H9 (cell line): Measurements from ENCODE around the gene TUBB4B. TPM values are rescaled to one million over a fixed set of nuclear protein-coding genes. Genes with fewer than 3 reads are reported as not detected.

Experiments
- DNase-seq: peaks from one replicate; pipeline ENCODE4 v3.0.0-alpha.2; 2017
- H2AFZ ChIP-seq: one replicate; pipeline ENCODE4 v1.6.1; 2013; ENCODE audit warnings: mild to moderate bottlenecking, low read length, control low read depth, moderate library complexity
- H2AK5ac ChIP-seq: 2 replicates; pipeline ENCODE4 v1.6.1; 2013; ENCODE audit warnings: low read length, control low read depth, mixed read lengths; ENCODE audit not compliant: insufficient read length
- H2BK120ac ChIP-seq: one replicate; pipeline ENCODE4 v1.6.1; 2013; ENCODE audit warnings: low read depth, mild to moderate bottlenecking, low read length, control low read depth, inconsistent platforms; ENCODE audit not compliant: poor library complexity, severe bottlenecking
- H2BK12ac ChIP-seq: 2 replicates; pipeline ENCODE4 v1.6.1; 2013; ENCODE audit warnings: low read length, control low read depth, mixed read lengths, low read depth; ENCODE audit not compliant: insufficient read length
- H2BK15ac ChIP-seq: 2 replicates; pipeline ENCODE4 v1.6.1; 2013; ENCODE audit warnings: low read depth, low read length, control low read depth
- H2BK20ac ChIP-seq: one replicate; pipeline ENCODE4 v1.6.1; 2013; ENCODE audit warnings: low read depth, mild to moderate bottlenecking, low read length, control low read depth, inconsistent platforms; ENCODE audit not compliant: poor library complexity, severe bottlenecking
- H2BK5ac ChIP-seq: 2 replicates; pipeline ENCODE4 v1.6.1; 2013; ENCODE audit warnings: low read length, control low read depth, mixed read lengths; ENCODE audit not compliant: insufficient read length
- H3K14ac ChIP-seq: 2 replicates; pipeline ENCODE4 v1.6.1; 2013; ENCODE audit warnings: low read length, control low read depth; ENCODE audit not compliant: insufficient read depth
- H3K18ac ChIP-seq: 2 replicates; pipeline ENCODE4 v1.6.1; 2013; ENCODE audit warnings: low read depth, mild to moderate bottlenecking, mixed read lengths, low read length, control low read depth; ENCODE audit not compliant: insufficient read length
- H3K23ac ChIP-seq: 2 replicates; pipeline ENCODE4 v1.6.1; 2013; ENCODE audit warnings: low read length, control low read depth, mixed read lengths, low read depth; ENCODE audit not compliant: insufficient read length
- H3K23me2 ChIP-seq: 2 replicates; pipeline ENCODE4 v1.6.1; 2013; ENCODE audit warnings: low read depth, mild to moderate bottlenecking, mixed read lengths, low read length, control low read depth; ENCODE audit not compliant: insufficient read length, poor library complexity, severe bottlenecking
- H3K27ac ChIP-seq: 2 replicates; pipeline ENCODE4 v1.5.1; 2013; ENCODE audit warnings: low read length, control low read depth, mixed read lengths, low read depth; ENCODE audit not compliant: insufficient read length
- H3K27me3 ChIP-seq: 2 replicates; pipeline ENCODE4 v1.6.1; 2013; ENCODE audit warnings: low read length, control low read depth, inconsistent platforms; ENCODE audit not compliant: insufficient read depth
- H3K4ac ChIP-seq: 2 replicates; pipeline ENCODE4 v1.6.1; 2013; ENCODE audit warnings: low read depth, mild to moderate bottlenecking, control low read depth, inconsistent platforms, low read length, moderate library complexity
- H3K4me1 ChIP-seq: 2 replicates; pipeline ENCODE4 v1.6.1; 2013; ENCODE audit warnings: low read length, control low read depth, inconsistent platforms; ENCODE audit not compliant: insufficient read depth
- H3K4me2 ChIP-seq: 2 replicates; pipeline ENCODE4 v1.6.1; 2013; ENCODE audit warnings: low read length, control low read depth, mixed read lengths; ENCODE audit not compliant: insufficient read length, insufficient read depth
- H3K56ac ChIP-seq: 2 replicates; pipeline ENCODE4 v1.6.1; 2013; ENCODE audit warnings: low read depth, mild to moderate bottlenecking, mixed read lengths, low read length, control low read depth; ENCODE audit not compliant: insufficient read length
- H3K79me1 ChIP-seq: 2 replicates; pipeline ENCODE4 v1.6.1; 2013; ENCODE audit warnings: low read depth, mild to moderate bottlenecking, moderate library complexity, low read length, control low read depth, inconsistent platforms; ENCODE audit not compliant: insufficient read depth, poor library complexity, severe bottlenecking
- H3K79me2 ChIP-seq: 2 replicates; pipeline ENCODE4 v1.6.1; 2013; ENCODE audit warnings: low read length, control low read depth, inconsistent platforms; ENCODE audit not compliant: insufficient read depth
- H3K9ac ChIP-seq: 2 replicates; pipeline ENCODE4 v1.6.1; 2013; ENCODE audit warnings: low read length, control low read depth, mixed read lengths; ENCODE audit not compliant: insufficient read length; ENCODE audit errors: extremely low read depth
- H3K9me3 ChIP-seq: one replicate; pipeline ENCODE4 v1.6.1; 2013; ENCODE audit warnings: low read depth, low read length, inconsistent platforms; ENCODE audit not compliant: control insufficient read depth
- H3T11ph ChIP-seq: one replicate; pipeline ENCODE4 v1.6.1; 2013; ENCODE audit warnings: mild to moderate bottlenecking, low read length, control low read depth, inconsistent platforms
- H4K20me1 ChIP-seq: one replicate; pipeline ENCODE4 v1.6.1; 2013; ENCODE audit not compliant: control insufficient read depth, insufficient read length, insufficient read depth
- H4K5ac ChIP-seq: 2 replicates; pipeline ENCODE4 v1.6.1; 2013; ENCODE audit warnings: low read depth, mild to moderate bottlenecking, mixed read lengths, low read length, control low read depth; ENCODE audit not compliant: insufficient read length
- H4K8ac ChIP-seq: replicated peaks from 2 replicates; pipeline ENCODE4 v1.6.1; 2013; ENCODE audit warnings: low read length, control low read depth, mixed read lengths, low read depth; ENCODE audit not compliant: insufficient read length
- H4K91ac ChIP-seq: 2 replicates; pipeline ENCODE4 v1.6.1; 2013; ENCODE audit warnings: low read depth, mild to moderate bottlenecking, moderate library complexity, mixed read lengths, low read length, control low read depth; ENCODE audit not compliant: insufficient read length
- H3K27ac Mint-ChIP-seq, 3 experiments: 2 replicates in 2 of 3; 3 replicates in 1 of 3; pipeline ENCODE4 v1.8.0; 2020 to 2021; ENCODE audit warnings: mixed read lengths in 3 of 3, mild to moderate bottlenecking in 1 of 3, moderate library complexity in 1 of 3
- H3K27me3 Mint-ChIP-seq: 2 replicates; pipeline ENCODE4 v1.8.0; 2021; ENCODE audit warnings: low read depth, mild to moderate bottlenecking, moderate library complexity, mixed read lengths
- H3K36me3 Mint-ChIP-seq, 3 experiments: 2 replicates in 2 of 3; 3 replicates in 1 of 3; pipeline ENCODE4 v1.8.0; 2020 to 2021; ENCODE audit warnings: low read depth in 3 of 3, mixed read lengths in 3 of 3; ENCODE audit not compliant: insufficient read depth in 1 of 3
- H3K4me1 Mint-ChIP-seq, 2 experiments: 2 replicates each; pipeline ENCODE4 v1.8.0; 2020; ENCODE audit warnings: mixed read lengths in 2 of 2
- H3K4me3 Mint-ChIP-seq, 2 experiments: 2 replicates in 1 of 2; 3 replicates in 1 of 2; pipeline ENCODE4 v1.8.0; 2020 to 2021; ENCODE audit warnings: mild to moderate bottlenecking in 2 of 2, mixed read lengths in 2 of 2, moderate library complexity in 1 of 2
- H3K9me3 Mint-ChIP-seq, 2 experiments: 2 replicates in 1 of 2; 3 replicates in 1 of 2; pipeline ENCODE4 v1.8.0; 2020; ENCODE audit warnings: mild to moderate bottlenecking in 2 of 2, mixed read lengths in 2 of 2, moderate library complexity in 1 of 2
- CTCF ChIP-seq: fragments of 200-600 bp; sonication (generic); conservative IDR thresholded peaks from 3 replicates; pipeline ENCODE4 v1.8.0; 2021; ENCODE audit warnings: antibody characterized with exemption, mild to moderate bottlenecking
- WGBS: extraction: QIAGEN DNeasy Blood & Tissue Kit; methylation state at CpG from one replicate; pipeline ENCODE4 v1.1.7; 2013; ENCODE audit warnings: missing lambda C conversion rate, low lambda C conversion rate, mixed read lengths; ENCODE audit not compliant: insufficient read length; ENCODE audit errors: extremely low coverage; 5-methylcytosine and 5-hydroxymethylcytosine counted together
- total RNA-seq: library from RNA; stranded (reverse); gene quantifications from 2 replicates; pipeline ENCODE4 v1.2.1, GENCODE V29; 2021

TUBB4B gene
- total RNA-seq, 1 experiment from 2014 or later = 378 TPM

- Histone ChIP-seq H3K27ac (no peak overlapping the region), H4K91ac (no peak overlapping the region), H2BK5ac (no peak overlapping the region), H3K23ac (no peak overlapping the region), H2AFZ (no peak overlapping the region), H2AK5ac (no peak overlapping the region), H2BK15ac (no peak overlapping the region), H3K4ac (no peak overlapping the region), H2BK12ac (no peak overlapping the region), H3K23me2 (peaks cover 4% of the 10 kb centered on the region), H3K27me3 (no peaks in the 10 kb centered on the region), H3K4me1 (no peaks in the 10 kb centered on the region), H3K9me3 (no peaks in the 10 kb centered on the region), H2BK20ac (no peak overlapping the region), H3K56ac (no peak overlapping the region), H3K18ac (no peak overlapping the region), H3K9ac (no peak overlapping the region), H3K79me2 (no peaks in the 10 kb centered on the region), H4K5ac (no peak overlapping the region), H2BK120ac (no peak overlapping the region), H3T11ph (no peak overlapping the region), H3K4me2 (no peak overlapping the region), H3K14ac (no peak overlapping the region), H4K8ac (no peak overlapping the region), H4K20me1 (no peaks in the 10 kb centered on the region), H3K79me1 (no peaks in the 10 kb centered on the region)
- peaks cover 2 to 10% (median 9%) of the 10 kb centered on the region in 3 experiments; a peak in 6 of 7 replicates for H3K36me3 Mint-ChIP-seq
- H3K4me1 Mint-ChIP-seq = peaks cover 20 to 29% of the 10 kb centered on the region in 2 experiments
- no peaks in the 10 kb centered on the region for H3K9me3 Mint-ChIP-seq
- H3K27ac Mint-ChIP-seq = peak overlapping the region; percentile 79 to 96 (median 95); a peak in 6 of 7 replicates
- DNase-seq = no peak
- no peaks in the 10 kb centered on the region for H3K27me3 Mint-ChIP-seq
- WGBS = no CpG with 5 or more reads among the region's 10 CpGs
- TF ChIP-seq CTCF = no peak
- H3K4me3 Mint-ChIP-seq = peak overlapping the region in 1 of 2 experiments; percentile 8; a peak in 2 of 5 replicates
These were observed 34.1 kb downstream of the TUBB4B start for GRCh38 chr9:137275203-137275587.
